HUES64 (cell line): Measurements from ENCODE around the gene GIMAP1.

Experiments
- H3K27ac ChIP-seq: 2 replicates; pipeline ENCODE4 v1.7.0; 2013; ENCODE audit warnings: low read depth, low read length, inconsistent platforms
- H3K27me3 ChIP-seq: 2 replicates; pipeline ENCODE4 v1.6.1; 2013; ENCODE audit warnings: mild to moderate bottlenecking, low read length; ENCODE audit not compliant: insufficient read depth
- H3K36me3 ChIP-seq: 2 replicates; pipeline ENCODE4 v1.6.1; 2013; ENCODE audit warnings: mild to moderate bottlenecking, low read length; ENCODE audit not compliant: insufficient read depth
- H3K4me1 ChIP-seq: 2 replicates; pipeline ENCODE4 v1.6.1; 2013; ENCODE audit warnings: mild to moderate bottlenecking, low read length, moderate library complexity; ENCODE audit not compliant: insufficient read depth
- H3K4me3 ChIP-seq: 2 replicates; pipeline ENCODE4 v1.5.1; 2013; ENCODE audit warnings: mild to moderate bottlenecking, low read length, moderate library complexity
- H3K9ac ChIP-seq: 2 replicates; pipeline ENCODE4 v1.6.1; 2013; ENCODE audit warnings: mild to moderate bottlenecking, low read depth, low read length
- H3K9me3 ChIP-seq: 2 replicates; pipeline ENCODE4 v1.6.1; 2013; ENCODE audit warnings: low read depth, low read length; ENCODE audit not compliant: insufficient read depth
- WGBS: fragments of 150-250, 120-280 bp; methylation state at CpG from one replicate; pipeline ENCODE4 v1.1.7; 2013; ENCODE audit warnings: missing lambda C conversion rate; 5-methylcytosine and 5-hydroxymethylcytosine counted together

The GIMAP1 gene

DNA sequence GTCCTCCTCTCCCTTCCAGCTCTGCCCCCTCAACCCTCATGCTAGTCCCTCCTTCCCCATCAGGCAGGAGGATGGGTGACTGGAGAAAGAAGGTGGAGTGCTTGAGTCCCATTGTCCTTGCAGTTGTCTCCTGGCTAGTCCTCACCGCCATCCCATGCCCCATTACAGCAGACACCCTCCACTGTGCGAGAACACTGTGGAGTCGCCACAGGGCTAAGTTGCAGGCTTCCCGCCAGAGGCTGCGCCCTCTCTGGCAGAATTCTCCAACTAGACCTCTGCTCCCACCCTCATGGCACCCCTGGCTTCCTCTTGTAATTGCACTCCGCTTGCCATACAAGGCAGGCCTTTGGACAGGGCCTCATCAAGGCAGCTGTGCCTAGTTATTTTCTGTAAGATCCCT, 27.8 kb upstream of the GIMAP1 start:
- no peaks in the 10 kb centered on the region for H3K9me3 ChIP-seq
- H3K9ac ChIP-seq: no peak overlapping the region
- peaks cover 13% of the 10 kb centered on the region for H3K27me3 ChIP-seq
- no peak overlapping the region for H3K4me3 ChIP-seq
- no peak overlapping the region for H3K27ac ChIP-seq
- H3K36me3 ChIP-seq: no peaks in the 10 kb centered on the region
- H3K4me1 ChIP-seq: peaks cover 6% of the 10 kb centered on the region; the same call in 1 of the 2 replicates
- 93% methylated on average over 6 of the region's 6 CpGs for WGBS

DNA sequence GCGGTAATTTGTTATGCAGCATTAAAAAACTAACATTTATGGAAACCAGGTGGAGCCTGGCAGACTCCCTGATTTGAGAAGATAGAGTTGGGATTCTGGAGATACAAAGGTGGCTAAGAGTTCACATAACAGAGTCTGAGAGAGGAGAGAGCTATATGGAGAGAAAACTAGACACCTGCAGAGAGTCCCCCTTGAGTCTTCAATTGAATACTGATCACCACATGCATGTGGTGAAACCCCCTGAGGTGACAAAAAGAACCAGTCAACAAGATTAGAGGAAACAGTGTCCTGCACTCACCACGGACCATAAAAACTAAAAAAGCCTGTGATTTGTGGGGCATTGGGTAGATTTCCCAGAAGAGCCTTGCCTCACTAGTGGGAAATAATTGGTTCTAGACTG, 20.8 kb upstream of the GIMAP1 start:
- no peaks in the 10 kb centered on the region for H3K36me3 ChIP-seq
- WGBS: 67% methylated on average over 2 of the region's 2 CpGs
- H3K4me3 ChIP-seq: no peak overlapping the region
- H3K4me1 ChIP-seq: no peaks in the 10 kb centered on the region
- no peak overlapping the region for H3K9ac ChIP-seq
- H3K27me3 ChIP-seq: peaks cover 7% of the 10 kb centered on the region; the same call in 1 of the 2 replicates
- no peak overlapping the region for H3K27ac ChIP-seq
- peaks cover 17% of the 10 kb centered on the region for H3K9me3 ChIP-seq

DNA sequence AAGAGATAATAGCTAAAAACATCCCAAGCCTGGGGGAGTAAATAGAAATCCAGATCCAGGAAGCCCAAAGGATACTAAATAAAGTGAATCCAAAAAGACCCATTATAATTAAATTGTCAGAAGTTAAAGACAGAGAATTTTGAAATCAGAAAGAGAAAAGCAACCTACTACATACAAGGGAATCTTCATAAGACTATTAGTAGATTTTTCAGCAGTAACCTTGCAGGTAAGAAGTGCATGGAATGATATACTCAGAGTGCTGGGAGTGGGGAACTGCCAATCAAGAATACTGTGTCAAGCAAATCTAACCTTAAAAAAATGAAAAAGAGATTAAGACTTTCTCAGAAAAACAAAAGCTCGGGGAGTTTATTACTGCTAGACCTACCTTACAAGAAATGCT, 13.2 kb upstream of the GIMAP1 start:
- Histone ChIP-seq H3K27me3 (no peaks in the 10 kb centered on the region), H3K36me3 (no peaks in the 10 kb centered on the region), H3K9me3 (peaks cover 51% of the 10 kb centered on the region), H3K27ac (no peak overlapping the region), H3K4me3 (no peak overlapping the region), H3K9ac (no peak overlapping the region), H3K4me1 (no peaks in the 10 kb centered on the region)
- WGBS: 91% methylated on average over 1 of the region's 1 CpG

DNA sequence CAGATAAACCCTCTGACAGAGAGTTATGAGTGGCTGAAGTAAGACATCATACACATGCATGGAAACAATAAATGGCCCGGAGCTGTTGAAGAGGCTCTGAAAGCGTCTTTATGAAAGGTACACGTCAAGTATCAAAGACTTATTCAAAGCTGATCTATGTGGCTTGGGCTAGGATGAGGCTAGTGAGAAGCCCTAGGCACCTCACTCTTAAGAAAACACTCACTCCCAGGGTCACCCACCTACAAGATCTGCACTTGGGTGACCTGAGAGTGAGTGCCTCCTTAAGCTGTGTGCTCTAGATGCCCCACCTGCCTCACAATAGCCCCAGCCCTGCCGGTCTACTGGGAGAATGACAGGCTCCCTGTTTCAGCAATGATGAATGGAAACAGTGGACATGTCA, 1.1 kb upstream of the GIMAP1 start:
- no peaks in the 10 kb centered on the region for H3K9me3 ChIP-seq
- H3K36me3 ChIP-seq: no peaks in the 10 kb centered on the region
- H3K4me3 ChIP-seq: no peak overlapping the region
- no peak overlapping the region for H3K9ac ChIP-seq
- no peaks in the 10 kb centered on the region for H3K4me1 ChIP-seq
- H3K27ac ChIP-seq: no peak overlapping the region
- peaks cover 57% of the 10 kb centered on the region for H3K27me3 ChIP-seq
- 87% methylated on average over 4 of the region's 4 CpGs for WGBS

DNA sequence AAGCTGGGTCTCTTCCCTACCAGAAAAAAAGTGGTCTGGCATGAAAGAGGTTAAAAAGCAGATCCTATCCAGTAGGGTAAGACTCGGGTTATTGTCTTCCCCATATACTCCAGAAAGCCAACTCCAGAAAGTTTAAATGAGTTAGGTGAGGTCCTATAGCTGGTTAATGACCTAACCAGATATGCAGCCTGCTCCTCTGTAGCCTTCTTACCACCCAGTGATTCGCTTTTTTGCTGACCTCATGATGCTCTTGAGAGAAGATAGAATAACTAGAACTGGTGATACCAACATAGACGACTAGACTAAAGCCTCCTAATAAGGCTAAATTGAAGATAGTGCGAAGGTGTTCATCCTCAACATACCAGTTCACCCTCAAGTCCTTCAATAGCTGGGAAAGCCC, 675 bp upstream of the GIMAP1 start:
- Histone ChIP-seq H3K9me3 (no peaks in the 10 kb centered on the region), H3K9ac (no peak overlapping the region), H3K4me1 (no peaks in the 10 kb centered on the region), H3K27ac (no peak overlapping the region), H3K27me3 (peaks cover 62% of the 10 kb centered on the region), H3K36me3 (no peaks in the 10 kb centered on the region), H3K4me3 (no peak overlapping the region)
- WGBS: 73% methylated on average over 3 of the region's 4 CpGs

DNA sequence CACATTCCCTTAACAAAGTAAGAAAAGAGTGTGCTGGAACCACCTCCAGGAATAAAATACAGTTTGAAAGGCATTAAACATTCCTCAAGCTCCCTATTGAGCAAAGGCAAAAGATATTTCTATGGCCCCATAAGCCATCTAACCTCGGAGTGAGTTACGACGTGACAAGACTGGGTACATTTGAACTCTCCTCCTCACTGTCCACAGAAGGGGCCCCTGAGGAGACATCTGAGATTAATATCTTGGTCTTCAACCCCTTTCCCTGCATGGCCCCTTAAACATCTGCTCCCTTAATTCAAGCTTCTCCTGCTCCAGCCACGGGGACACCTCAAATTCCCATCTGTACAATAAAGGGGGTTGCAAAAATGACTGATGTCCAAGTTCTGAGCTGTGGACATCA, 526 bp downstream of the GIMAP1 start:
- H3K9me3 ChIP-seq: no peaks in the 10 kb centered on the region
- peaks cover 68% of the 10 kb centered on the region for H3K27me3 ChIP-seq
- no peak overlapping the region for H3K27ac ChIP-seq
- H3K4me3 ChIP-seq: no peak overlapping the region
- no peak overlapping the region for H3K9ac ChIP-seq
- 77% methylated on average over 4 of the region's 4 CpGs for WGBS
- no peaks in the 10 kb centered on the region for H3K4me1 ChIP-seq
- H3K36me3 ChIP-seq: no peaks in the 10 kb centered on the region

DNA sequence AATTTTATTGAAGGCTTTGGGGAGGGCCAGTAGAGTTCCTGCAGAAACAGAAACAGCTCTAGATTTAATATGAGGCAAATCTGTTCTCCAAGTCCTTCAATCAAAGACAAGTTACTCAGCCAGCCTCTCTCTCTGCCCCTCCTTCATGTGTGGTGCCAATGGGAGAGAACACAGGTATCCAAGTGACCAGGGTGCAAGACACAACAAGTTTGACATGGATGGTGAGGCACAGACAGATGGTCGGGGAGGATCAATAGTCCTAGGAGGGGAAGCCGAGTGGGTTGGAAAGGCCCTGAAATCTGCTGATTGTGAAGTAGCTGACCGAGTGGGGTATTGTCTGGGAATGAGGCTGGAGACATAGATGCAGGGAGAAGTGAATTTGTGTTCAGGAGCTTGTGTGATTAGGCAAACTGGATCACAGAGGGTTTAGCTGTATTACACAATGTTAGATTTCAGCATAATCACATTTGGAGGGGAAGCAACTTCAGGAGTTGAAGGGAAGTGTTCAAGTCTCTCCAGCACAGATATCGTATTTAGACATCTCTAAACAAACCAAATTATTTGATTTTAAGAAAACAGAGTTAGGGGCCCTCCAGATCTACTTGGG, 1.5 kb downstream of the GIMAP1 start:
- no peak overlapping the region for H3K4me3 ChIP-seq

DNA sequence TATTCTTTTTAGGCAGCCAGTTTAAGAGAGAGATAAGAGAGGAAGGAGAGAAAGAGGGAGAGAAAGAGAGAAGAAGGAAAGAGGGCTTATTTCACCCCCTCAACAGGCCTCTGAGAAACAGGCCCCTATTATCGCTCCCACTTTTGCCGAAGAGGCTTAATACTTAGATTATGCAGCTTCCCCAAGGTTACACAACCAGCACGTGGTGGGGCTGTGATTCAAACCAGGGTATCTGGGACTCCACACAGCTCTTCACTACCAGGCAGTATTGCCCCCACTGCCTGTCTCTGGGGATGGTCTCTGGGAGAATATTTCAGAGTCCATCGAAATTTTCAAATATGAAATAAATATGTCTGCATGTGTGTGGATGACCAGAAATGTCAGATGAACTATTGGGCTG, 3.0 kb downstream of the GIMAP1 start:
- Histone ChIP-seq H3K4me1 (no peaks in the 10 kb centered on the region), H3K36me3 (no peaks in the 10 kb centered on the region), H3K27ac (no peak overlapping the region), H3K9me3 (no peaks in the 10 kb centered on the region), H3K9ac (no peak overlapping the region), H3K27me3 (peaks cover 93% of the 10 kb centered on the region), H3K4me3 (no peak overlapping the region)
- 80% methylated on average over 4 of the region's 4 CpGs for WGBS

More for the DNA sequence above, 1.5 kb downstream of the GIMAP1 start:
- no peaks in the 10 kb centered on the region for H3K36me3 ChIP-seq
- H3K4me1 ChIP-seq: no peaks in the 10 kb centered on the region
- no peaks in the 10 kb centered on the region for H3K9me3 ChIP-seq
- 83% methylated on average over 4 of the region's 4 CpGs for WGBS
- H3K27me3 ChIP-seq: peaks cover 78% of the 10 kb centered on the region
- H3K9ac ChIP-seq: no peak overlapping the region
- no peak overlapping the region for H3K27ac ChIP-seq

DNA sequence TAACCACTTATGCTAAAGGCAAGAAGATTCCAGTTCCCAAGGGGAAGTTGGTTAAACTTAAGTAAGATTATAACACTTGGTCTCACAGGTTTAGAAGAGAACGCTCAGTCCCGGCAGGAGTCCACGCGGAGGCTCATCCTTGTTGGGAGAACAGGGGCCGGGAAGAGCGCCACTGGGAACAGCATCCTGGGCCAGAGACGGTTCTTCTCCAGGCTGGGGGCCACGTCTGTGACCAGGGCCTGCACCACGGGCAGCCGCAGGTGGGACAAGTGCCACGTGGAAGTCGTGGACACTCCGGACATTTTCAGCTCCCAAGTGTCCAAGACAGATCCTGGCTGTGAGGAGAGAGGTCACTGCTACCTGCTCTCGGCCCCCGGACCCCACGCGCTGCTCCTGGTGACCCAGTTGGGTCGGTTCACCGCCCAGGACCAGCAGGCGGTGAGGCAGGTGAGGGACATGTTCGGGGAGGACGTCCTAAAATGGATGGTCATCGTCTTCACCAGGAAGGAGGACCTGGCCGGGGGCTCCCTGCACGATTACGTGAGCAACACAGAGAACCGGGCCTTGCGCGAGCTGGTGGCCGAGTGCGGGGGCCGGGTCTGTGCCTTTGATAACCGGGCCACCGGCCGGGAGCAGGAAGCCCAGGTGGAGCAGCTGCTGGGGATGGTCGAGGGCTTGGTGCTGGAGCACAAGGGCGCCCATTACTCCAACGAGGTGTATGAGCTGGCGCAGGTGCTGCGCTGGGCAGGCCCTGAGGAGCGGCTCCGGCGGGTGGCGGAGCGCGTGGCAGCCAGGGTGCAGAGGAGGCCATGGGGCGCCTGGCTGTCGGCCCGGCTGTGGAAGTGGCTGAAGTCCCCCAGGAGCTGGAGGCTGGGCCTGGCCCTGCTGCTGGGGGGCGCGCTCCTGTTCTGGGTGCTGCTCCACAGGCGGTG, 3.8 kb downstream of the GIMAP1 start:
- Histone ChIP-seq H3K9ac (no peak overlapping the region), H3K27me3 (peaks cover 93% of the 10 kb centered on the region), H3K27ac (no peak overlapping the region), H3K4me1 (no peaks in the 10 kb centered on the region), H3K36me3 (no peaks in the 10 kb centered on the region), H3K9me3 (no peaks in the 10 kb centered on the region), H3K4me3 (no peak overlapping the region)
- WGBS: 93% methylated on average over 52 of the region's 52 CpGs

DNA sequence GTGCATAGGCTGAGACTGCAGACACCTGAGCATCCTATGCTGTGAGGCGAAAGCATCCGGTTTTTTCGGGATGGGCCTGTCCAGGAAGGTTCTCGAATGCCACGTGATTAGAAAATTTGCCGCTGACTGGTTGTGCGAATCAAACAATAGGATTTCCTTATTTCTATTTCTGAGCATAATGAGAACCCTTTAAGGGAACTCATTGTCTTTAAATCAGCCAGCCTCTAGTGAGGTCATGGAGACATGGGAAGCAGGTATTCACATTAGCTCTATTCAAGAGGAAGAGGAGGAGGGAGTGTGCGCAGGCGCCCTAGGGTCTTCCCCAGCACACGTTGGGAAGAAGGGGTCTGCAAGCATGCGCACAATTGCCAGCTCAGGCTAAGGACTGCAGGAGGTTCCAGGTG, 5.6 kb downstream of the GIMAP1 start:
- WGBS: 86% methylated on average over 11 of the region's 11 CpGs
- H3K36me3 ChIP-seq: no peaks in the 10 kb centered on the region
- no peak overlapping the region for H3K4me3 ChIP-seq
- H3K27ac ChIP-seq: no peak overlapping the region
- no peak overlapping the region for H3K9ac ChIP-seq
- H3K9me3 ChIP-seq: no peaks in the 10 kb centered on the region
- H3K4me1 ChIP-seq: no peaks in the 10 kb centered on the region
- H3K27me3 ChIP-seq: peaks cover 92% of the 10 kb centered on the region

DNA sequence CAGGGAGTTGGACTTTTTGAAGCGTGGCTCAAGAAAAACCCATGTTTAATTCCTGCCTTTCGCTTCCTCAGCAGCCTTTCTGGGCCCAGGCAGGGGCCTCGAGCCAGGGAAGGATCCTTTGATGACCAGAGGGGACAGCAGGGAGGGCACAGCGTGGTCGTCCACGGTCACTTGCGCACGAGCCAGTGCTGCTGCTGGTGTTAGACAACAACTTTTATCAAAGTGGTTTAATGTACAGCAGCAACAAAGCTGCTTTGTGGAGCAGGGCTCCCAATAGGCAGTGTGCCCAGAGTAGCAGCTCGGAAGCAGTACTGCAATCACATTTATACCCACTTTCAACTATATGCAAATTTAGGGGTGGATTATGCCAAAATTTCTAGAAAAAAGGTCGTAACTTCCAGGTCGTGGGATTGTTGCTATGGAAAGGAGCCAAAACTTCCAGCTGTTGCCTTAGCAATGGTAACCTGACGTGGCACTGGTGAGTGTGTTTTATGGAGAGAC, 6.1 kb downstream of the GIMAP1 start:
- Histone ChIP-seq H3K4me1 (no peaks in the 10 kb centered on the region), H3K36me3 (no peaks in the 10 kb centered on the region), H3K9me3 (no peaks in the 10 kb centered on the region), H3K27ac (no peak overlapping the region), H3K27me3 (peaks cover 92% of the 10 kb centered on the region), H3K4me3 (no peak overlapping the region), H3K9ac (no peak overlapping the region)
- 82% methylated on average over 12 of the region's 12 CpGs for WGBS
